Measurements from ENCODE around the gene CFAP77.

- TF ChIP-seq CTCF (IDR thresholded peaks at IDR 0.05) (no peak), POLR2AphosphoS5 (IDR thresholded peaks at IDR 0.05) (no peak)
These were observed 129.1 kb downstream of the CFAP77 start for GRCh38 chr9:132539096-132539495.

Data from sigmoid colon (tissue), 4 donors.